ENCODE data around the gene IGFBP6.

The IGFBP6 gene

DNA sequence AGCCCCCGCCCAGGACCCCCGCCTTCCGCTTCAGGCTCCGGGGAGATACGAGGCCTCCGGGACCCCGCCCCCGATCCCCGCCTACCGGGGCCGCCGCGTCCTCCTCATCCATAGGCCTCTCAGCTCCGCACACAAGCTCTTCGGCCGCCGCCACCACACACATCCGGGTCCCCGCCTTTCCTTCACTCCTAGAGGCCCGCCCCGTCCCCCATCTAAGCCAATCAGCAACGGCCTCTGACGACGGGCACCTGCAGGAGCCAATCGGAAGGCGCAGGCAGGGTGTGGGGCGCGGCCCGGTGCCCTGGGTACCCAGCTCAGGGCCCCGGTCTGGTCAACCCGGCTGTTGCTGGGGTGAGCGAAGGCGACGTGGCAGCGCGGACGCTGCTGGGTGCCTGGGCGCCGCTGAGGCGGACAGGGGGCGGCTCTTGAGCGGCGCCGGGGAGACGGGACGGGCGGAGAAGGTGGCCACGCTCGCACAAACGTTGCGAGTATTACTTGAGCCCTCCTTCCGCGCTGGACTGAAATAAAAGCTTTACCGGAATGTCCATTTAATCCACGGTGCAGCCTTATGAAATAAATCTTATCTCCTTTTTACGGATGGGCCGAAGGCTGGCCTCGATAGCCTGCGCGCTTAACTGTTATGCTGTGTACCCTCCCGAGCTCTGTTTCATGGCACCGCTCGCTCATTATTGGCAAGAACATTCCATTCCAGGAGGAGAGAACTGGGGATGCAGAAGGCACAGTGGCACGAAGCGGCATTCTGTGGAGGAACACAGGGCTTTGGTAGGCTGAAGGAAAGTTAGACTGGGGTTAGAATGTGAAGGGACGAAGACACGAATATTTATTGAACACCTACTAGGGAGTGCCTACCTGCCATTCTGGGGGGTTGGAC lies 18.0 kb upstream of the IGFBP6 start, which contains the start of gene SPRYD3 (continued):
- TF ChIP-seq, protein P1, sequence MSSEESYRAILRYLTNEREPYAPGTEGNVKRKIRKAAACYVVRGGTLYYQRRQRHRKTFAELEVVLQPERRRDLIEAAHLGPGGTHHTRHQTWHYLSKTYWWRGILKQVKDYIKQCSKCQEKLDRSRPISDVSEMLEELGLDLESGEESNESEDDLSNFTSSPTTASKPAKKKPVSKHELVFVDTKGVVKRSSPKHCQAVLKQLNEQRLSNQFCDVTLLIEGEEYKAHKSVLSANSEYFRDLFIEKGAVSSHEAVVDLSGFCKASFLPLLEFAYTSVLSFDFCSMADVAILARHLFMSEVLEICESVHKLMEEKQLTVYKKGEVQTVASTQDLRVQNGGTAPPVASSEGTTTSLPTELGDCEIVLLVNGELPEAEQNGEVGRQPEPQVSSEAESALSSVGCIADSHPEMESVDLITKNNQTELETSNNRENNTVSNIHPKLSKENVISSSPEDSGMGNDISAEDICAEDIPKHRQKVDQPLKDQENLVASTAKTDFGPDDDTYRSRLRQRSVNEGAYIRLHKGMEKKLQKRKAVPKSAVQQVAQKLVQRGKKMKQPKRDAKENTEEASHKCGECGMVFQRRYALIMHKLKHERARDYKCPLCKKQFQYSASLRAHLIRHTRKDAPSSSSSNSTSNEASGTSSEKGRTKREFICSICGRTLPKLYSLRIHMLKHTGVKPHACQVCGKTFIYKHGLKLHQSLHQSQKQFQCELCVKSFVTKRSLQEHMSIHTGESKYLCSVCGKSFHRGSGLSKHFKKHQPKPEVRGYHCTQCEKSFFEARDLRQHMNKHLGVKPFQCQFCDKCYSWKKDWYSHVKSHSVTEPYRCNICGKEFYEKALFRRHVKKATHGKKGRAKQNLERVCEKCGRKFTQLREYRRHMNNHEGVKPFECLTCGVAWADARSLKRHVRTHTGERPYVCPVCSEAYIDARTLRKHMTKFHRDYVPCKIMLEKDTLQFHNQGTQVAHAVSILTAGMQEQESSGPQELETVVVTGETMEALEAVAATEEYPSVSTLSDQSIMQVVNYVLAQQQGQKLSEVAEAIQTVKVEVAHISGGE (tag by site-specific recombination; conservative IDR thresholded peaks at IDR 0.05; ENCODE audit: low read depth), result peak; percentile 68
- peak; percentile 66 for TF ChIP-seq ZXDB (tag by site-specific recombination; IDR thresholded peaks at IDR 0.05)
- TF ChIP-seq MYNN (tag by site-specific recombination; IDR thresholded peaks at IDR 0.05; ENCODE audit: borderline replicate concordance), result no peak
- TF ChIP-seq TSHZ1 (tag by site-specific recombination; IDR thresholded peaks at IDR 0.05; ENCODE audit: borderline replicate concordance), result no peak
- TF ChIP-seq KLF8 (tag by site-specific recombination; IDR thresholded peaks at IDR 0.05), result peak; percentile 93
- TF ChIP-seq ZNF664 (tag by site-specific recombination; IDR thresholded peaks at IDR 0.05), result peak; percentile 85
- TF ChIP-seq, protein P2, sequence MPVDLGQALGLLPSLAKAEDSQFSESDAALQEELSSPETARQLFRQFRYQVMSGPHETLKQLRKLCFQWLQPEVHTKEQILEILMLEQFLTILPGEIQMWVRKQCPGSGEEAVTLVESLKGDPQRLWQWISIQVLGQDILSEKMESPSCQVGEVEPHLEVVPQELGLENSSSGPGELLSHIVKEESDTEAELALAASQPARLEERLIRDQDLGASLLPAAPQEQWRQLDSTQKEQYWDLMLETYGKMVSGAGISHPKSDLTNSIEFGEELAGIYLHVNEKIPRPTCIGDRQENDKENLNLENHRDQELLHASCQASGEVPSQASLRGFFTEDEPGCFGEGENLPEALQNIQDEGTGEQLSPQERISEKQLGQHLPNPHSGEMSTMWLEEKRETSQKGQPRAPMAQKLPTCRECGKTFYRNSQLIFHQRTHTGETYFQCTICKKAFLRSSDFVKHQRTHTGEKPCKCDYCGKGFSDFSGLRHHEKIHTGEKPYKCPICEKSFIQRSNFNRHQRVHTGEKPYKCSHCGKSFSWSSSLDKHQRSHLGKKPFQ (tag by site-specific recombination; IDR thresholded peaks at IDR 0.05), result no peak
- TF ChIP-seq, protein P3, sequence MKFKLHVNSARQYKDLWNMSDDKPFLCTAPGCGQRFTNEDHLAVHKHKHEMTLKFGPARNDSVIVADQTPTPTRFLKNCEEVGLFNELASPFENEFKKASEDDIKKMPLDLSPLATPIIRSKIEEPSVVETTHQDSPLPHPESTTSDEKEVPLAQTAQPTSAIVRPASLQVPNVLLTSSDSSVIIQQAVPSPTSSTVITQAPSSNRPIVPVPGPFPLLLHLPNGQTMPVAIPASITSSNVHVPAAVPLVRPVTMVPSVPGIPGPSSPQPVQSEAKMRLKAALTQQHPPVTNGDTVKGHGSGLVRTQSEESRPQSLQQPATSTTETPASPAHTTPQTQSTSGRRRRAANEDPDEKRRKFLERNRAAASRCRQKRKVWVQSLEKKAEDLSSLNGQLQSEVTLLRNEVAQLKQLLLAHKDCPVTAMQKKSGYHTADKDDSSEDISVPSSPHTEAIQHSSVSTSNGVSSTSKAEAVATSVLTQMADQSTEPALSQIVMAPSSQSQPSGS (tag by site-specific recombination; IDR thresholded peaks at IDR 0.05; ENCODE audit: low read depth), result no peak
- TF ChIP-seq ZNF596 (tag by site-specific recombination; IDR thresholded peaks at IDR 0.05), result no peak
- TF ChIP-seq ZNF585B (tag by site-specific recombination; IDR thresholded peaks at IDR 0.05), result no peak
- TF ChIP-seq ZNF114 (tag by site-specific recombination; IDR thresholded peaks at IDR 0.05), result no peak
- peak; percentile 21 for TF ChIP-seq ZFHX2 (tag by site-specific recombination; conservative IDR thresholded peaks at IDR 0.05)
- no peak for TF ChIP-seq ZNF843 (tag by site-specific recombination; IDR thresholded peaks at IDR 0.05)
- TF ChIP-seq ZNF133 (tag by site-specific recombination; IDR thresholded peaks at IDR 0.05), result no peak
- no peak for TF ChIP-seq HOXA7 (CRISPR knock-in tag; IDR thresholded peaks at IDR 0.05; ENCODE audit: borderline replicate concordance)
- TF ChIP-seq MEIS1 (CRISPR knock-in tag; IDR thresholded peaks at IDR 0.05; ENCODE audit: borderline replicate concordance), result no peak
- TF ChIP-seq ZNF394 (tag by site-specific recombination; IDR thresholded peaks at IDR 0.05; ENCODE audit: borderline replicate concordance), result no peak
- TF ChIP-seq ZBTB44 (tag by site-specific recombination; IDR thresholded peaks at IDR 0.05), result no peak
- no peak for TF ChIP-seq ZNF19 (tag by site-specific recombination; IDR thresholded peaks at IDR 0.05; ENCODE audit: low read depth)
- peak; percentile 57 for TF ChIP-seq BCL11A (tag by site-specific recombination; IDR thresholded peaks at IDR 0.05; ENCODE audit: low read depth)
- no peak for TF ChIP-seq ZNF121 (tag by site-specific recombination; IDR thresholded peaks at IDR 0.05)
- TF ChIP-seq KLF7 (tag by site-specific recombination; IDR thresholded peaks at IDR 0.05; ENCODE audit: borderline replicate concordance), result peak; percentile 11; the same call in 1 of the 2 replicates
- TF ChIP-seq RBAK (tag by site-specific recombination; IDR thresholded peaks at IDR 0.05), result no peak
- TF ChIP-seq ZBTB49 (tag by site-specific recombination; IDR thresholded peaks at IDR 0.05; ENCODE audit: low read depth), result no peak
- no peak for TF ChIP-seq ZNF174 (tag by site-specific recombination; IDR thresholded peaks at IDR 0.05)

Measured in HEK293 (cell line).